Testis (tissue), 2 donors: ENCODE results near the gene CHIA.

Experiments
- CTCF ChIP-seq, 3 experiments: fragments of 450-650 bp in 2 of 3; fragments of 200-600 bp in 1 of 3; sonication (generic) in 1 of 3; IDR thresholded peaks; one replicate each; pipeline ENCODE4 v1.5.1; 2016 to 2019; ENCODE audit warnings: antibody characterized with exemption in 3 of 3, mild to moderate bottlenecking in 2 of 3, moderate library complexity in 1 of 3
- POLR2A ChIP-seq: fragments of 450-650 bp; IDR thresholded peaks from one replicate; pipeline ENCODE4 v1.6.1; 2017; ENCODE audit warnings: antibody characterized with exemption, mild to moderate bottlenecking, moderate library complexity

GRCh38 chr1:111332190-111332589, 41.5 kb downstream of the CHIA start:
- TF ChIP-seq CTCF (IDR thresholded peaks at IDR 0.05) = no peak
- TF ChIP-seq POLR2A = no peak
